ENCODE measurements around the gene CPPED1. TPM values are rescaled to one million over a fixed set of nuclear protein-coding genes. Genes with fewer than 3 reads are reported as not detected.
A peak's percentile ranks its signal among the peaks of the same experiment; 100 is the strongest.

The CPPED1 gene
- polyA plus RNA-seq, 3 donors, result 100 to 292 (median 259) TPM

DNA sequence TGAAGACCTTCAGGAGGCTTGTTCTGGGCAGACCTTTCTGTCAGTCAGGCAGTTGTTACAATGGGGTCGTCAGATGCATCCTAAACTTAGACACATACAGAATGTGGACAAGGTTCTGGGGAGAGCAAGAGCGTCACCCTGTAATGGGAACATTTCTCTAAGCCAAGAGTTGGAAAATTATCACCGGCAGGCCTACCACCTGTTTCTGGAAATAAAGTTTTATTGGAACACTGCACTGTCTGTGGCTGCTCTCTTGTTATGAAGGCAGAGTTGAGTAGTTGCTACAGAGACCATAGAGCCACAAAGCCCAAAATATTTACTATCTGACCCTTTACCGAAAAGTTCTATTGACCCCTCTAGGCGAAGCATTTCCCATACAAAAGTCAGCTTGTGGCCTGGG lies 106.2 kb downstream of the CPPED1 start:
- intact Hi-C loops (cut with micrococcal nuclease), result no loop called here
- Mint-ChIP-seq H3K27ac (peak overlapping the region in 2 of 7 donors; percentile 20 to 54), H3K36me3 (peaks cover 45 to 94% of the 10 kb centered on the region in 2 donors), H3K4me3 (no peak overlapping the region), H3K27me3 (ENCODE audit: low read depth in 3 of 3) (no peaks in the 10 kb centered on the region), H3K9me3 (peaks cover 0 to 3% (median 0%) of the 10 kb centered on the region in 7 donors), H3K4me1 (no peaks in the 10 kb centered on the region)
- Histone ChIP-seq H3K4me3 (replicated peaks in 1 of 3; ENCODE audit: low read depth in 2 of 3, low read length in 3 of 3) (no peak overlapping the region), H3K9me3 (replicated peaks in 1 of 2; ENCODE audit: control insufficient read depth in 1 of 2, insufficient read depth in 1 of 2, low read length in 2 of 2) (no peaks in the 10 kb centered on the region), H3K9ac (ENCODE audit: insufficient read depth, low read length, poor library complexity, severe bottlenecking) (no peak overlapping the region), H3K4me2 (replicated peaks; ENCODE audit: extremely low read depth, low read length, poor library complexity, severe bottlenecking) (no peak overlapping the region), H4K20me1 (ENCODE audit: insufficient read depth, low read length) (peaks cover 100% of the 10 kb centered on the region), H2AFZ (ENCODE audit: insufficient read depth, low read depth, low read length, poor library complexity, severe bottlenecking) (no peak overlapping the region), H3K79me2 (ENCODE audit: insufficient read depth, low read length) (peaks cover 54% of the 10 kb centered on the region), H3K36me3 (replicated peaks in 1 of 2; ENCODE audit: control insufficient read depth in 1 of 2, insufficient read depth in 2 of 2, low read length in 2 of 2) (peaks cover 86 to 98% of the 10 kb centered on the region in 2 donors), H3K4me1 (ENCODE audit: control insufficient read depth in 1 of 2, insufficient read depth in 2 of 2, low read length in 2 of 2) (no peaks in the 10 kb centered on the region), H3K27ac (ENCODE audit: low read depth in 1 of 2, low read length in 2 of 2) (no peak overlapping the region), H3K27me3 (ENCODE audit: control insufficient read depth in 2 of 2, insufficient read depth in 2 of 2, low read length in 2 of 2) (no peaks in the 10 kb centered on the region)
- WGBS (ENCODE audit: insufficient coverage), result 67% methylated on average over 3 of the region's 5 CpGs
- TF ChIP-seq, protein P1, sequence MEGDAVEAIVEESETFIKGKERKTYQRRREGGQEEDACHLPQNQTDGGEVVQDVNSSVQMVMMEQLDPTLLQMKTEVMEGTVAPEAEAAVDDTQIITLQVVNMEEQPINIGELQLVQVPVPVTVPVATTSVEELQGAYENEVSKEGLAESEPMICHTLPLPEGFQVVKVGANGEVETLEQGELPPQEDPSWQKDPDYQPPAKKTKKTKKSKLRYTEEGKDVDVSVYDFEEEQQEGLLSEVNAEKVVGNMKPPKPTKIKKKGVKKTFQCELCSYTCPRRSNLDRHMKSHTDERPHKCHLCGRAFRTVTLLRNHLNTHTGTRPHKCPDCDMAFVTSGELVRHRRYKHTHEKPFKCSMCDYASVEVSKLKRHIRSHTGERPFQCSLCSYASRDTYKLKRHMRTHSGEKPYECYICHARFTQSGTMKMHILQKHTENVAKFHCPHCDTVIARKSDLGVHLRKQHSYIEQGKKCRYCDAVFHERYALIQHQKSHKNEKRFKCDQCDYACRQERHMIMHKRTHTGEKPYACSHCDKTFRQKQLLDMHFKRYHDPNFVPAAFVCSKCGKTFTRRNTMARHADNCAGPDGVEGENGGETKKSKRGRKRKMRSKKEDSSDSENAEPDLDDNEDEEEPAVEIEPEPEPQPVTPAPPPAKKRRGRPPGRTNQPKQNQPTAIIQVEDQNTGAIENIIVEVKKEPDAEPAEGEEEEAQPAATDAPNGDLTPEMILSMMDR (IDR thresholded peaks at IDR 0.05), result no peak
- no peak for DNase-seq

DNA sequence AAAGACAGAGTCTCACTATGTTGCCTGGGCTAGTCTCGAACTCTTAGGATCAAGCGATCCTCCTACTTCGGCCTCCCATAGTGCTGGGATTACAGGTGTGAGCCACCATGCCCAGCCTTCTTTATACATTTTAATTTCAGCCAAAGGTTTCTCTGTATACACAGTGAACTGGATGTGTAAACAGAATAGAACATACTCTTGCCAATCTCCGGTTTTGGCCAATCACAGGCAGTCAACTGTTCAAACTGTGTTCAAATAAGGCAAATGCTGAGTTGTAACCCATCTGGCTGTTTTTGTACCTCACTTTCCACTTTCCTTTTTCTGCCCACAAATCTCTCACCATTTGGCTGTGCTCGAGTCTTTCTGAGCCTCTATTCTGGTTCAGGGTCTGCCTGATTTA lies 108.2 kb downstream of the CPPED1 start:
- H3K27ac ChIP-seq (ENCODE audit: low read depth in 1 of 2, low read length in 2 of 2), result no peak overlapping the region
- H3K9me3 Mint-ChIP-seq, result peaks cover 0 to under 1% (median 0%) of the 10 kb centered on the region in 7 donors
- no peak overlapping the region for H3K4me2 ChIP-seq (replicated peaks; ENCODE audit: extremely low read depth, low read length, poor library complexity, severe bottlenecking)
- TF ChIP-seq, protein P1 (IDR thresholded peaks at IDR 0.05), result no peak
- no peaks in the 10 kb centered on the region for H3K9me3 ChIP-seq (replicated peaks in 1 of 2; ENCODE audit: control insufficient read depth in 1 of 2, insufficient read depth in 1 of 2, low read length in 2 of 2)
- H3K4me3 Mint-ChIP-seq, result no peak overlapping the region
- H4K20me1 ChIP-seq (ENCODE audit: insufficient read depth, low read length), result peaks cover 100% of the 10 kb centered on the region
- H3K27ac Mint-ChIP-seq, result peak overlapping the region in 2 of 7 donors; percentile 13 to 14
- peaks cover 77 to 93% of the 10 kb centered on the region in 2 donors for H3K36me3 ChIP-seq (replicated peaks in 1 of 2; ENCODE audit: control insufficient read depth in 1 of 2, insufficient read depth in 2 of 2, low read length in 2 of 2)
- H3K79me2 ChIP-seq (ENCODE audit: insufficient read depth, low read length), result peaks cover 54% of the 10 kb centered on the region
- no peak overlapping the region for H3K4me3 ChIP-seq (replicated peaks in 1 of 3; ENCODE audit: low read depth in 2 of 3, low read length in 3 of 3)
- H3K36me3 Mint-ChIP-seq, result peaks cover 33 to 91% of the 10 kb centered on the region in 2 donors
- 100% methylated on average over 1 of the region's 5 CpGs for WGBS (ENCODE audit: insufficient coverage)
- no peaks in the 10 kb centered on the region for H3K4me1 ChIP-seq (ENCODE audit: control insufficient read depth in 1 of 2, insufficient read depth in 2 of 2, low read length in 2 of 2)
- H3K27me3 Mint-ChIP-seq (ENCODE audit: low read depth in 3 of 3), result no peaks in the 10 kb centered on the region
- no peak overlapping the region for H2AFZ ChIP-seq (ENCODE audit: insufficient read depth, low read depth, low read length, poor library complexity, severe bottlenecking)
- H3K9ac ChIP-seq (ENCODE audit: insufficient read depth, low read length, poor library complexity, severe bottlenecking), result no peak overlapping the region
- no peaks in the 10 kb centered on the region for H3K4me1 Mint-ChIP-seq
- H3K27me3 ChIP-seq (ENCODE audit: control insufficient read depth in 2 of 2, insufficient read depth in 2 of 2, low read length in 2 of 2), result no peaks in the 10 kb centered on the region
- intact Hi-C loops (cut with micrococcal nuclease), result no loop called here
- no peak for DNase-seq
